Measurements from ENCODE around the gene KLHL26. TPM values are rescaled to one million over a fixed set of nuclear protein-coding genes. Genes with fewer than 3 reads are reported as not detected.

The KLHL26 gene
- polyA plus RNA-seq, 2 of the 4 experiments (the other 2 are of a cell fraction): 1.1 to 2.0 TPM

- CTCF ChIA-PET: interaction anchor here (0.5 to 1.0 kb wide), 4 partner anchors 19 to 666 kb away, joined by 3 to 4 read pairs (median 3); no protein-coding TSS in a partner anchor
- no peak for FAIRE-seq
Observed at GRCh38 chr19:18710996-18711751, 74.3 kb downstream of the KLHL26 start.

GRCh38 chr19:18711893-18712292 lies 75.1 kb downstream of the KLHL26 start:
- POLR2A ChIA-PET: no interaction called here
- no peak overlapping the region for H3K27ac ChIP-seq
- no peak overlapping the region for H3K4me2 ChIP-seq
- DNase-seq (ENCODE audit: low read depth in 1 of 2, low spot score in 1 of 2) (no peak), ATAC-seq (no peak), FAIRE-seq (no peak)
- no peaks in the 10 kb centered on the region for H3K4me1 ChIP-seq
- TF ChIP-seq ZSCAN20 (CRISPR knock-in tag; IDR thresholded peaks at IDR 0.05): no peak
- TF ChIP-seq ELK1 (IDR thresholded peaks at IDR 0.05; ENCODE audit: low read depth, low read length): no peak
- TF ChIP-seq RARB (CRISPR knock-in tag; IDR thresholded peaks at IDR 0.05): no peak
- no peak for TF ChIP-seq E2F6 (IDR thresholded peaks at IDR 0.05; ENCODE audit: borderline replicate concordance, low read depth)
- no peak for TF ChIP-seq RAD21 (conservative IDR thresholded peaks at IDR 0.05 in 1 of 2, IDR thresholded peaks at IDR 0.05 in 1 of 2)
- TF ChIP-seq EHMT2 (IDR thresholded peaks at IDR 0.05; ENCODE audit: low read depth): no peak
- TF ChIP-seq BCL3 (IDR thresholded peaks at IDR 0.05): no peak
- no peak for TF ChIP-seq SMC3 (IDR thresholded peaks at IDR 0.05)
- TF ChIP-seq BHLHE40 (IDR thresholded peaks at IDR 0.05; ENCODE audit: low read depth, low read length): no peak
- TF ChIP-seq JUN (IDR thresholded peaks at IDR 0.05): no peak
- no peak for TF ChIP-seq CHD2 (IDR thresholded peaks at IDR 0.05; ENCODE audit: low read length, partially characterized antibody)
- TF ChIP-seq MAFK (IDR thresholded peaks at IDR 0.05; ENCODE audit: partially characterized antibody): no peak
- TF ChIP-seq REST (IDR thresholded peaks at IDR 0.05): no peak
- no peaks in the 10 kb centered on the region for H3K9me3 ChIP-seq
- 85% methylated on average over 3 of the region's 3 CpGs for WGBS (ENCODE audit: missing lambda C conversion rate)
- H3K4me3 ChIP-seq: no peak overlapping the region
- CTCF ChIA-PET: interaction anchor here (0.5 kb wide), 2 partner anchors 36 to 666 kb away, joined by 3 to 4 read pairs; no protein-coding TSS in a partner anchor

More at GRCh38 chr19:18710996-18711751, 74.3 kb downstream of the KLHL26 start:
- WGBS (ENCODE audit: missing lambda C conversion rate): 96% methylated on average over 12 of the region's 28 CpGs
- no peak for DNase-seq (ENCODE audit: low read depth in 1 of 2, low spot score in 1 of 2)
- Histone ChIP-seq H3K4me3 (no peak overlapping the region), H3K4me1 (no peaks in the 10 kb centered on the region), H3K4me2 (no peak overlapping the region), H3K9me3 (no peaks in the 10 kb centered on the region), H3K27ac (no peak overlapping the region)
- TF ChIP-seq ESRRA (IDR thresholded peaks at IDR 0.05; ENCODE audit: borderline replicate concordance, low read length) (no peak), MAFK (IDR thresholded peaks at IDR 0.05; ENCODE audit: partially characterized antibody) (no peak), ATOH8 (CRISPR knock-in tag; IDR thresholded peaks at IDR 0.05; ENCODE audit: low read depth) (no peak), PBX3 (IDR thresholded peaks at IDR 0.05) (no peak), CTCF (IDR thresholded peaks at IDR 0.05) (no peak), BHLHE40 (IDR thresholded peaks at IDR 0.05; ENCODE audit: low read depth, low read length) (no peak), NR3C1 (IDR thresholded peaks at IDR 0.05) (no peak)
- POLR2A ChIA-PET: no interaction called here
- ATAC-seq: no peak

Measured in A549 (cell line).